ENCODE measurements around the gene LLGL2. TPM values are rescaled to one million over a fixed set of nuclear protein-coding genes. Genes with fewer than 3 reads are reported as not detected.
"Not testable (repeated sequence)": the region's sequence is repeated elsewhere in the genome, so short reads cannot be mapped to it uniquely, and the experiment has no call there.

The LLGL2 gene, protein sequence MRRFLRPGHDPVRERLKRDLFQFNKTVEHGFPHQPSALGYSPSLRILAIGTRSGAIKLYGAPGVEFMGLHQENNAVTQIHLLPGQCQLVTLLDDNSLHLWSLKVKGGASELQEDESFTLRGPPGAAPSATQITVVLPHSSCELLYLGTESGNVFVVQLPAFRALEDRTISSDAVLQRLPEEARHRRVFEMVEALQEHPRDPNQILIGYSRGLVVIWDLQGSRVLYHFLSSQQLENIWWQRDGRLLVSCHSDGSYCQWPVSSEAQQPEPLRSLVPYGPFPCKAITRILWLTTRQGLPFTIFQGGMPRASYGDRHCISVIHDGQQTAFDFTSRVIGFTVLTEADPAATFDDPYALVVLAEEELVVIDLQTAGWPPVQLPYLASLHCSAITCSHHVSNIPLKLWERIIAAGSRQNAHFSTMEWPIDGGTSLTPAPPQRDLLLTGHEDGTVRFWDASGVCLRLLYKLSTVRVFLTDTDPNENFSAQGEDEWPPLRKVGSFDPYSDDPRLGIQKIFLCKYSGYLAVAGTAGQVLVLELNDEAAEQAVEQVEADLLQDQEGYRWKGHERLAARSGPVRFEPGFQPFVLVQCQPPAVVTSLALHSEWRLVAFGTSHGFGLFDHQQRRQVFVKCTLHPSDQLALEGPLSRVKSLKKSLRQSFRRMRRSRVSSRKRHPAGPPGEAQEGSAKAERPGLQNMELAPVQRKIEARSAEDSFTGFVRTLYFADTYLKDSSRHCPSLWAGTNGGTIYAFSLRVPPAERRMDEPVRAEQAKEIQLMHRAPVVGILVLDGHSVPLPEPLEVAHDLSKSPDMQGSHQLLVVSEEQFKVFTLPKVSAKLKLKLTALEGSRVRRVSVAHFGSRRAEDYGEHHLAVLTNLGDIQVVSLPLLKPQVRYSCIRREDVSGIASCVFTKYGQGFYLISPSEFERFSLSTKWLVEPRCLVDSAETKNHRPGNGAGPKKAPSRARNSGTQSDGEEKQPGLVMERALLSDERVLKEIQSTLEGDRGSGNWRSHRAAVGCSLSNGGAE
- polyA plus RNA-seq (ENCODE audit: low read depth in 6 of 6), result 10 to 100 TPM in 3 of 6 donors, 1 to 10 TPM in 3; 6.1 to 14.4 (median 10.4) TPM

DNA sequence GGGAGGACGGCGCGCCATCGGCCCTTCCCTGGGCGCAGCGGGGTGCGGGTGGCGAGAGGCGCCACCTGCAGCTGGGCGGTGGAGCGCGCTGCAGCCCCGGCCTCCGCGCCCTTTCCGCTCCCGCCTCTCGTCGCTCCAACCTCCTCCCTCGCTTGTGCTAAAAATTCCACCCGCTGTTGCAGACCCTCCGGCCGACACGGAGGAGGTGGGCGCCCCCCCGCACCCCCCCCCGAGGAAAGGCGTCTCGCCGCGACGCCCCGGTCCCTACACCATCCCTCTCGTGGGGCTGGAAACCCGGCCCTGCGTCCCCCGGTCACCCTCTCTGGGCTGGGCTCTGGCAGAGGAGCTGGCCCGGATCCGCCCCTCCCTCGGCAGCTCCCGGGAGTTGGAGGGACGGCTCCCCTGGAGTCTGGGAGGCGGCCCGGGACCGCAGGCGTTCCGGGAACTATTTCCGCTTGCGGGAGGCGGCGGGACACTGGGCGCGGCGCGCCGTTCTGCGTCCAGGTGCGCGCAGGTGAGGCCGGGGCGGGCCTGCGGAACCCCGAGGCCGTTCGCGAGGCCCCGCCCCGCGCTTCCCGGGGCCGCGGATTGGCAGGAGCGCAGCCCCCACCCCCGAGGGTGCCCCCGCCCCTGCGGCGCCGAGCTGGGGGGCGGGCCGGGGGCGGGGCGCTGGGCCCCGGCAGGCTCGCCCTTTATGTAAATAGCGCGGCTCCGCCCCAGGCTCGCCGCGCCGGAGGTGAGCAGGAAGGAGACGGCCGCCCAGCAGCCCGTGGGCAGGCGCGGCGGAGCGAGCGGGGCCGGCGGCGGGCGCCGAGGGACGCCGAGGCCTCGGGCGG is at the start of gene LLGL2:
TSS of gene LLGL2 (plus strand) at position 728 of the 836 bp plus-strand sequence. CDS start 17,730 bp downstream, outside the sequence.
- H3K27ac Mint-ChIP-seq, result peak within 1 kb of the TSS in 1 of 6 donors; percentile 60
- ATAC-seq (ENCODE audit: low read depth in 2 of 2) (peak; percentile 87 to 89), DNase-seq (peak; percentile 86)
- no peaks in the 10 kb centered on the region for H3K9me3 Mint-ChIP-seq
- peaks cover 4 to 16% (median 12%) of the 10 kb centered on the region in 3 donors for H3K4me1 Mint-ChIP-seq
- H3K27me3 Mint-ChIP-seq, result no peaks in the 10 kb centered on the region
- no peaks in the 10 kb centered on the region for H3K36me3 Mint-ChIP-seq
- peak within 1 kb of the TSS; percentile 73 to 90 (median 80) for H3K4me3 Mint-ChIP-seq

DNA sequence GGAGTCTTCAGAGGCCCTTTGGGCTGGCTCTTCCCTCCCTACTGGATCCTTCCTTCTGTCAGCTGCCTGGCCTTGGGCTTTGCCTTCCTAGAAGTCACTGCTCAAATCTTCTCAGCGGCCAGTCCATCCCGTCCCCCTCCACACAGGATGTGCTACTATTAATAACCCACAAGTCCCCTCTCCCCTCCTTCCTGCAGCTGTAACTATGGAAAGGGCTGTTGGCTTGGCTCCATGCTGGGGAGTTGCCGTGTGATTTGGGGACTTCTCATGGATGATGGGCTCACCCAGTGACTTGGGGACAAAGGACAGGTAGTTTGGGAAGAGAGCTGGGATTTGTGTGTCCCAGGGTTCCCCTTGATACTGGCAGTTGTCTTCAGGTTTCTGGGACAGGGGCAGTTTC is 49.6 kb upstream of the LLGL2 start:
- no peaks in the 10 kb centered on the region for H3K9me3 Mint-ChIP-seq
- H3K4me3 Mint-ChIP-seq, result no peak overlapping the region
- peak overlapping the region in 1 of 6 donors; percentile 43 for H3K27ac Mint-ChIP-seq
- H3K4me1 Mint-ChIP-seq, result peaks cover 6 to 13% (median 12%) of the 10 kb centered on the region in 3 donors
- DNase-seq (no peak), ATAC-seq (ENCODE audit: low read depth in 2 of 2) (no peak)
- no peaks in the 10 kb centered on the region for H3K27me3 Mint-ChIP-seq
- H3K36me3 Mint-ChIP-seq, result peaks cover 0 to 18% of the 10 kb centered on the region in 2 donors

DNA sequence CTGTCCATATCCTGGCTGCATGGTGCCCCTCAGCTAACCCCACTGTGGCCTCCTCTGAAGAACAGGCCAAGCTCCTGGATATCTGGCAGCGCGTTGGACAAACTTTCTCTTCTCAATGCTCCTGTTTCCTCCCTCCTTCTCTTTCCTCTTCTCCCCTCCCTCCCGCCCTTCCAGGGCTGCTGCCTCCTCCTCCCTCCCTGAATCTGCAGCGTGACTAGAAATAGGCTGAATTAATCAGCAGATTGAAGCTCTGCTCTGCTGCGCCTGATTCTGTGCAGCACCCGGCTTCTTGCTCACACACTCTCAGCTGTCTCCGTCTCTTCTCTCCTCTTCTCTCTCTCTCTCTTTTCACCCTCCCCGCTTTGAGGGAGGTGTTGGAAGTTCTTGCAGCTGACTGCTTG is 49.2 kb upstream of the LLGL2 start:
- Mint-ChIP-seq H3K4me1 (peaks cover 10 to 17% (median 16%) of the 10 kb centered on the region in 3 donors), H3K27me3 (no peaks in the 10 kb centered on the region), H3K9me3 (no peaks in the 10 kb centered on the region), H3K36me3 (peaks cover 0 to 18% of the 10 kb centered on the region in 2 donors), H3K4me3 (no peak overlapping the region), H3K27ac (no peak overlapping the region)
- ATAC-seq (ENCODE audit: low read depth in 2 of 2) (no peak), DNase-seq (no peak)

DNA sequence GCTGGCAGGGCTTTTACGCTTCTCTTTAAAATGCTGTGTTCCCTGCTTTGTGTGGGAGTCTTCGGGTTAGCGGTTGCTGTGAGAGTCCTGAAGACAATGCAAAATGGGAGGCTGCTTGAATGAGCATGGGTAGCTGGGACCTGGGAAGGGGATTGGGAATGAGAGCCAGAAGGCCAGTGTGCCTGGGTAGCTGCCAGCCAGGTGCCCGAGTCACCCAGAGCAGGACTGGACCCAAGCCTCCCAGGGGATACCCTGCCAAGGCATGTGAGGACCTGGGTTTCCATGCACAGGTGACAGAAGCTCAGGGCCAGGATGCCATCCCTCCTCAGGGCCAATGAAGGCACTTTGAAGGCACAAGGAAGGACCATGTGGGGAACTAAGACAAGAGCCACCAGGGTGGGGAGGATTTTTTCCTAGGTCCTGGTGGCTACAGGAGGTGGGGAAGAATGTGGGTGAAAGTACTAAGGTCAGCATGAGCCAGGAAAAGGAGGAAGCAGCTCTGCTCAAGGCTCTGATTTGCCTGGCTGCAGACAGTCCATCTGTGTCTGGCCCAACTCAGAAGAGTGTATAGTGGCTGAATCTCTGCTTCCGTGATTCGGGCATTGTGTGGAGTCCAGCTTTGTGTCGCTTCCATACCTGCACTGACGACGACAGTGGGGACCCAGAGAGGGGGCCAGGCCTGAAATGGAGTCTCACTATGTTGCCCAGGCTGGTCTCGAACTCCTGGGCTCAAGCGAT is 48.6 kb upstream of the LLGL2 start:
- DNase-seq (no peak), ATAC-seq (ENCODE audit: low read depth in 2 of 2) (no peak)
- Mint-ChIP-seq H3K36me3 (peaks cover 0 to 18% of the 10 kb centered on the region in 2 donors), H3K4me1 (peaks cover 12 to 18% (median 16%) of the 10 kb centered on the region in 3 donors), H3K27ac (no peak overlapping the region), H3K27me3 (no peaks in the 10 kb centered on the region), H3K9me3 (no peaks in the 10 kb centered on the region), H3K4me3 (no peak overlapping the region)

DNA sequence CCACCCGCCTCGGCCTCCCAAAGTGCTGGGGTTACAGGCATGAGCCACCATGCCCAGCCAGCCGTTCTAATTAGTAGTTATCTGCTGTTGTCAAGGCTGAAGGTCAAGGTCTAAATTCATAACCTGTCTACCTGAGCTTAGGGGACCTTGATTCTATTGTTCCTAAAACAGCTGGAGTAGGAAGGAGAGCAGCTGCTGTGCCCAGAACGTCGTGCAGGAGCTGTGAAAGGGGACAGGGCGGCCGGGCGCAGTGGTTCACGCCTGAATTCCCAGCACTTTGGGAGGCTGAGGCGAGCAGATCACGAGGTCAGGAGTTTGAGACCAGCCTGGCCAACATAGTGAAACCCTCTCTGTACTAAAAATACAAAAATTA is 48.0 kb upstream of the LLGL2 start:
- H3K36me3 Mint-ChIP-seq, result peaks cover 0 to 15% of the 10 kb centered on the region in 2 donors
- H3K27ac Mint-ChIP-seq; H3K9me3 Mint-ChIP-seq; ATAC-seq (ENCODE audit: low read depth in 2 of 2); H3K27me3 Mint-ChIP-seq; DNase-seq: not testable (repeated sequence)
- H3K4me3 Mint-ChIP-seq, result peak overlapping the region in 1 of 8 donors; percentile 22
- H3K4me1 Mint-ChIP-seq, result peaks cover 12 to 18% (median 16%) of the 10 kb centered on the region in 3 donors

GRCh38 chr17:75478508-75478907 is 47.0 kb upstream of the LLGL2 start:
- H3K9me3 Mint-ChIP-seq, result no peaks in the 10 kb centered on the region
- ATAC-seq (ENCODE audit: low read depth in 2 of 2) (no peak), DNase-seq (no peak)
- H3K27me3 Mint-ChIP-seq, result no peaks in the 10 kb centered on the region
- peaks cover 14 to 24% (median 18%) of the 10 kb centered on the region in 3 donors for H3K4me1 Mint-ChIP-seq
- H3K4me3 Mint-ChIP-seq, result no peak overlapping the region
- no peak overlapping the region for H3K27ac Mint-ChIP-seq
- H3K36me3 Mint-ChIP-seq, result peaks cover 0 to 8% of the 10 kb centered on the region in 2 donors

GRCh38 chr17:75480281-75480680 is 45.2 kb upstream of the LLGL2 start:
- Mint-ChIP-seq H3K27ac (peak overlapping the region in 1 of 6 donors; percentile 85), H3K27me3 (no peaks in the 10 kb centered on the region), H3K36me3 (peaks cover 0 to 8% of the 10 kb centered on the region in 2 donors), H3K9me3 (no peaks in the 10 kb centered on the region), H3K4me1 (peaks cover 18 to 24% (median 20%) of the 10 kb centered on the region in 3 donors), H3K4me3 (no peak overlapping the region)
- no peak for ATAC-seq (ENCODE audit: low read depth in 2 of 2)
- DNase-seq, result no peak

DNA sequence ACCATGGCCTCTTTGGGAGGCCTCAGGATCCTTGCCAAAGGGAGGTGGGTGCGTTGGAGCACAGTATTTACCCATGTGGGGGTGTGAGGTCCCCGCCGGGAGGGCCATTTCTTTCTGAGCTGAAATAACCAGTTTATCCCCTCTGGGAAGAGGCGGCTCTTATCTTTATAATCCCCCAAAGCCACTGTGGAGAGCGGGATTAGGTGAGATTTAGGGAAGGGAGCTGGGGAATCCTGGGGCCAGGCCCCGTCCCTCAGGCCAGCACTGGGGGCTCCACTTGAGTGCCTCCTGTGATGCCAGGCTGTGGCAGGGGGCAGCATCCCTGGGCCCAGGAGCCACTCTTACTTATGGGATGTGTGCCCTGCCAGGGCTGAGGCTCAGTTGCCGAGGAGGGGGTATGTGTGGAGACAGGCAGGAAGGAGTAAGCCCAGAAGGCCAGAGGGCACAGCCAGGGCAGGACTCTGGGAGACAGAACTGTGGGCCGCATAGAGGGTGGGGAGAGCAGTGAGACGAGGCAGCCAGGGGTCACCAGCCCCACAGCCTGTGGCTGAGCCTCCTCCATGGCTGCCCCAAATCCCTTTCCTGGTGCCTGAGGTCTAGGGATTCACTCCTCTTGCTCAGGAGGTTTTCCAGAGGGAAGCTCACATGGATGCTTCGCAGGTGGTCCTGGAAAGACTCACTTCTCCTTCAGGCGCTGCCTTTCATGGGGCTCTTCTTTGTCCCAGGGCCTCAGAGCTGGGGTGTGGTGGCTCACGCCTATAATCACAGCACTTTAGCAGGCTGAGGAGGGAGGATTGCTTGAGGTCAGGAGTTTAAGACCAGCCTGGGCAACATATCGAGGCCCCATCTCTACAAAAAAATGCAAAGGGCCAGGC is 44.1 kb upstream of the LLGL2 start:
- Mint-ChIP-seq H3K4me3 (no peak overlapping the region), H3K36me3 (peaks cover 0 to 4% of the 10 kb centered on the region in 2 donors), H3K27me3 (no peaks in the 10 kb centered on the region), H3K4me1 (peaks cover 20 to 26% (median 22%) of the 10 kb centered on the region in 3 donors), H3K9me3 (no peaks in the 10 kb centered on the region), H3K27ac (peak overlapping the region in 2 of 6 donors; percentile 10 to 94)
- DNase-seq (no peak), ATAC-seq (ENCODE audit: low read depth in 2 of 2) (no peak)

- no peaks in the 10 kb centered on the region for H3K27me3 Mint-ChIP-seq
- no peak overlapping the region for H3K4me3 Mint-ChIP-seq
- no peak overlapping the region for H3K27ac Mint-ChIP-seq
- no peak for ATAC-seq (ENCODE audit: low read depth in 2 of 2)
- H3K4me1 Mint-ChIP-seq, result peaks cover 26 to 32% (median 29%) of the 10 kb centered on the region in 3 donors
- no peaks in the 10 kb centered on the region for H3K36me3 Mint-ChIP-seq
- H3K9me3 Mint-ChIP-seq, result no peaks in the 10 kb centered on the region
- no peak for DNase-seq
These were observed 43.2 kb upstream of the LLGL2 start for GRCh38 chr17:75482098-75482942.

GRCh38 chr17:75485688-75486087 is 39.8 kb upstream of the LLGL2 start:
- Mint-ChIP-seq H3K27ac (no peak overlapping the region), H3K36me3 (no peaks in the 10 kb centered on the region), H3K4me3 (no peak overlapping the region), H3K27me3 (no peaks in the 10 kb centered on the region), H3K4me1 (peaks cover 32 to 42% (median 38%) of the 10 kb centered on the region in 3 donors), H3K9me3 (no peaks in the 10 kb centered on the region)
- no peak for DNase-seq
- ATAC-seq (ENCODE audit: low read depth in 2 of 2), result no peak

DNA sequence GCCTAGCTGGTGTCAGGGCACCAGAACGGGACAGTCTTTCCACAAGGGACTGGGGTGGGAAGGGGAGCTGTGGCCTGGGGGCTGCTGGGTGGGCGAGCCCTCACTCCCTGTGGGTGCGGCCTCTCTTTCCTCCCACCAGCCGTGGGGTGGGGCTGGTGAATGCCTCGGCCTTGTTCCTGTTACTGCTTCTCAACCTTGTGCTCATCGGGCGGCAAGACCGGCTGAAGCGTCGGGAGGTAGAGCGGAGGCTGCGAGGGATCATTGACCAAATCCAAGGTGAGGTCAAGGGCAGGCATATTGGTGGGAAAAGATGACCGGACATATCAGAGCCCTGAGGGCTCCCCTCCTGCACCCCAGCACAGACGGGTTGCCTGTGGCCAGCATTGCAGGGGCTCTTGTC is 39.3 kb upstream of the LLGL2 start:
- Mint-ChIP-seq H3K9me3 (no peaks in the 10 kb centered on the region), H3K27ac (peak overlapping the region in 2 of 6 donors; percentile 61 to 81), H3K36me3 (no peaks in the 10 kb centered on the region), H3K27me3 (no peaks in the 10 kb centered on the region), H3K4me3 (peak overlapping the region in 6 of 8 donors; percentile 25 to 73 (median 44)), H3K4me1 (peaks cover 29 to 37% (median 34%) of the 10 kb centered on the region in 3 donors)
- no peak for ATAC-seq (ENCODE audit: low read depth in 2 of 2)
- no peak for DNase-seq

All from naive B cell (primary cell).